ENCODE measurements around the gene CADPS. TPM values are rescaled to one million over a fixed set of nuclear protein-coding genes. Genes with fewer than 3 reads are reported as not detected.
A peak's percentile ranks its signal among the peaks of the same experiment; 100 is the strongest.

CADPS gene
- polyA plus RNA-seq, 3 donors, result 1.2 to 3.8 (median 1.9) TPM

DNA sequence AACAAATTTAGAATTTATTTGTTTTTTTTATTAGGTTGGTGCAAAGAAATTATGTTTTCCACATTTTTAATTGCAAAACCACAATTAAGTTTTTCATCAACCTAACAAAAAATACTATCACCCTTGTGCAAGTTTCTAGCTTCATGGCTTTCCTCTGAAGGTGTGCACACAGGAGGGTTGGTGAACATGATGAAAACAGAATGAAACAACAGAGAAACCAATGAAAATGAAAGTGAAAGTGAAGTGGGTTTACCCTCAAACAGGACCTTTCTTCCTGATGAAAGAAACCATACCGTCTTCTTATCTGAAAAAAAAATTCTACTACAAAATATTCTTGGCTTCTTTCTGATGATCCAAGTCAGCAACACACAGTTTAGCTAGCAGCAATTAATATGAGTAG, 429.9 kb downstream of the CADPS start:
- peak in 2 of 11 donors; percentile 2 to 3 for DNase-seq (ENCODE audit: extremely low read depth in 1 of 11, low read depth in 9 of 11, low spot score in 4 of 11)

DNA sequence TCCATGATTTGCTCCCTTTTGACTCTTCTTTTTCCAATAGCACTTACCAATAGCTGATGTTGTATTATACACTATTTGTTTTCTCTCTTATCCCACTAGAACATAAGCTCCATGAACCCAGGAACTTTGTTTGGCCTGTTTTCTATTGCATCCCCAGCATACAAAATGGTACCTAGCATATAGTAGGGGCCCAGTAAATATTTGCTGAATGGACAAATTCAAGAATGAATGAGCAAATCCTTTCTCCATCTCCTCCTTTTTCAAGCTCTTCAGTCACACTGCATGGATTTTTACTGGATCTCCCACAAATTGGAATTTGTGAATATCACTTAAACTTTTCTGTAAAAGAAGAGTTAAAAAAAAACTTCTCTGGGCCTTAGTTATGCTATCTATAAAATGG, 435.2 kb downstream of the CADPS start:
- DNase-seq (ENCODE audit: extremely low read depth in 1 of 11, low read depth in 9 of 11, low spot score in 4 of 11), result no peak

GRCh38 chr3:62439176-62439813, 435.9 kb downstream of the CADPS start:
- no peak for DNase-seq (ENCODE audit: extremely low read depth in 1 of 11, low read depth in 9 of 11, low spot score in 4 of 11)

DNA sequence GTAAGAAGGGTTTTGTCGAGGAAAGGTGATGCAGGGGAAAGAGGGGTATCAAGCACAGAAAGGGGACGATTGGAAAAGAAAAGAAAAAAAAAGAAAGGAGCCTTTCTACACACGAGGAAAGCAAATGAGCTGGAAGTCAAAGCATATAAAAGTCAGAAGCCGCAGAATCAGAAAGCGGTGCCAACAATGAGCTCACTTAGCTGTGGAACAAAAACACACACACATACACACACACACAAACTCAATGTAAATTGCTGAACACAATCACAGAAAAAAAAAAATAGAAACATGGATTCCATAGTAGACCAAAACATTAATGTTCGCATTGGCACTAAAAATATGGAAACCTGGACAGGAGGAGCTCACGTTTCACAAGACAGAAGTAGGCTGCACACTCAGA, 438.4 kb downstream of the CADPS start:
- no peak for DNase-seq (ENCODE audit: extremely low read depth in 1 of 11, low read depth in 9 of 11, low spot score in 4 of 11)

- no peak for DNase-seq (ENCODE audit: extremely low read depth in 1 of 11, low read depth in 9 of 11, low spot score in 4 of 11)
These were observed 441.8 kb downstream of the CADPS start for GRCh38 chr3:62433396-62433795.

DNA sequence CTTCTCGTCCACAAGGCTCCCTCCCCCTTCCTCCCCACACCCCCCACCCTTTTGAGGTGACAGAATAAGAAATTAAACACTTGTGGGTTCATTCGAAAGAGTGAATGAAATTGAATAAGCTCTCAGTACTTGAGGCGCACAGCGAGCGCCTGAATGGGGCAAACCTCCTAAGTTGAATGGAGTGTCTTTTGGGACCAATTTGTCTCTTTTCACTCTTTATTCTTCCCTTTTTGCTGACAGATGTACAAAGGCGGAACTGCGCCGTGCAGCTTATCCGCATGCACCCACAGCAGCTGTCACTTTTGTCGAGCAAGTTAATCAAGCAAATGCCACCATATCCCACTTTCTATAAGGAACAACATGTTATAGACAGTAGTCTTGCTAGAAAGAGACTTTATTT, 454.0 kb downstream of the CADPS start:
- no peak for DNase-seq (ENCODE audit: extremely low read depth in 1 of 11, low read depth in 9 of 11, low spot score in 4 of 11)

DNA sequence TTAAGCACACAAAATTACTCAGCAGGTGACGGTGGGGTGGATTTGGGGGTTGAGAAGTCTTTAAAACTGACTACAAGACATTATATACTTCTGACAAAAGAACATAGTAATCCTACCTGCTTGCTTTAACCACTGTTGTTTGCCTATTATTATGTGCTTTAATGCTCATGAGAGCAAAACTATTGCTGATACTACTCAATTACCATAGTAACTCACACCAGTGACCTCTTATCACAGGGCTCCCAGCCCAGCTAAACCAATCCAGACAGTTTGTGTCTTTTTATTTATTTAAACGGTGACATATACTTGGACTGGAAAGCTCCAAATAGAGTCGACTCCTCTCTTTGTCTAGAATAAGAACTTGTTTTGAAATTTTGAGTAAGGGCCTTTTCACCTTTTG, 459.1 kb downstream of the CADPS start:
- no peak for DNase-seq (ENCODE audit: extremely low read depth in 1 of 11, low read depth in 9 of 11, low spot score in 4 of 11)

- DNase-seq (ENCODE audit: extremely low read depth in 1 of 11, low read depth in 9 of 11, low spot score in 4 of 11), result no peak
These were observed 459.9 kb downstream of the CADPS start for GRCh38 chr3:62415312-62415801.

GRCh38 chr3:62414786-62415185, 460.4 kb downstream of the CADPS start:
- DNase-seq (ENCODE audit: extremely low read depth in 1 of 11, low read depth in 9 of 11, low spot score in 4 of 11), result no peak

DNA sequence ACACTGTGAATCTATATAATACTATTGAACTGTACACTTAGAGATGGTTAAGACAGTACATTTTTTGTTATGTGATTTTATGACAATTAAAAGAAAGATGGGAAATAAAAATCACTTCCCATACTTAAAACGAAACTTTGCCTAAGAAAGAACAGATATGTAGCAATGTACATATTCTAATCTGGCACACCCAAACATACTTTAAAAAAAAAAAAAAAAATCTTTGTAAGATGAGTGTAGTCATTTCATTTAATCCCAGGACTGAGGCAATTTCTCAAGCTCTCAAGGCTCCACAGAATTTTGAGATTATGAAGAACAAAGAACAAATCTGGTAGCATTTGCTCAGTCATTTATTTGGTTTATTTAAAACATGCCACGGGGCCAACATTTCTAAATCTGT, 461.5 kb downstream of the CADPS start:
- no peak for DNase-seq (ENCODE audit: extremely low read depth in 1 of 11, low read depth in 9 of 11, low spot score in 4 of 11)

DNA sequence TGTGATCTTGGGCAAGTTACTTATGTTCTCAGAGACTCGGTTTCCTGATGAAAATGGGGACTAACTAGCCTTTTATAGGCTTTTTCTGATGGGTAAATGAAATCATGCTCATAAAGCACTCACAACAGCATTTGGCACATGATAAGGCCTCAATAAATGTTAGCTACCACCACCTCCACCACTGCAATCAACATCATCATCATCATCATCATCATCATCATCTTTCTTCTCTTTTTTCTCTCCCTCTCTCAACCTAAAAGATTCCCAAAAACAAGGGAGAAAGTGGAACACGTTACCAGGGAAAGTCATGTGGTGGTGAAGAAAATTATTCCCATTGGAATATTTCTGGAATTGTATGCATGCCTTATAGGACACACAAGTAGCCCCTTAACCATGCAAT, 468.3 kb downstream of the CADPS start:
- no peak for DNase-seq (ENCODE audit: extremely low read depth in 1 of 11, low read depth in 9 of 11, low spot score in 4 of 11)

GRCh38 chr3:62405566-62405965, 469.6 kb downstream of the CADPS start:
- no peak for DNase-seq (ENCODE audit: extremely low read depth in 1 of 11, low read depth in 9 of 11, low spot score in 4 of 11)

- DNase-seq (ENCODE audit: extremely low read depth in 1 of 11, low read depth in 9 of 11, low spot score in 4 of 11), result no peak
These were observed 470.1 kb downstream of the CADPS start for GRCh38 chr3:62405135-62405534.

DNA sequence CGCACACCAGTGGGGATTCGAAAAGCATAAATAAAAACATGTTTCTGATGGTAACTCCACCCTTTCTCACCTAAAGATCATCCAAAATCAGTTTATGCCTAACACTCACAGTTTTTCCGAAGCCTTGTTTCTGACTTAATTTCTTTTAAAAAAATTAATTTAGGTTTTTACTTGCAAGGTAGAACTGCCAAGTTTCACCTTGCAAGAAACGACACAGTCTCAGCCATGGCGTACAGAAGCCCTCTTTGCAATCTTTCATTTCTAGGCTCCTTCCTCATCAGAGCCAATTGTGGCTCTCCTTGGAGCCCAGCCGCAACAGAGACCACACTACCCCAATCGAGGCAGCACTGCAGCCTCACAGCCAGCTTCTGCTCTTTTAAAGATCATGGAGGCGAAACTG, 470.9 kb downstream of the CADPS start:
- DNase-seq (ENCODE audit: extremely low read depth in 1 of 11, low read depth in 9 of 11, low spot score in 4 of 11), result no peak

GRCh38 chr3:62403765-62404164, 471.5 kb downstream of the CADPS start:
- DNase-seq (ENCODE audit: extremely low read depth in 1 of 11, low read depth in 9 of 11, low spot score in 4 of 11), result no peak

DNA sequence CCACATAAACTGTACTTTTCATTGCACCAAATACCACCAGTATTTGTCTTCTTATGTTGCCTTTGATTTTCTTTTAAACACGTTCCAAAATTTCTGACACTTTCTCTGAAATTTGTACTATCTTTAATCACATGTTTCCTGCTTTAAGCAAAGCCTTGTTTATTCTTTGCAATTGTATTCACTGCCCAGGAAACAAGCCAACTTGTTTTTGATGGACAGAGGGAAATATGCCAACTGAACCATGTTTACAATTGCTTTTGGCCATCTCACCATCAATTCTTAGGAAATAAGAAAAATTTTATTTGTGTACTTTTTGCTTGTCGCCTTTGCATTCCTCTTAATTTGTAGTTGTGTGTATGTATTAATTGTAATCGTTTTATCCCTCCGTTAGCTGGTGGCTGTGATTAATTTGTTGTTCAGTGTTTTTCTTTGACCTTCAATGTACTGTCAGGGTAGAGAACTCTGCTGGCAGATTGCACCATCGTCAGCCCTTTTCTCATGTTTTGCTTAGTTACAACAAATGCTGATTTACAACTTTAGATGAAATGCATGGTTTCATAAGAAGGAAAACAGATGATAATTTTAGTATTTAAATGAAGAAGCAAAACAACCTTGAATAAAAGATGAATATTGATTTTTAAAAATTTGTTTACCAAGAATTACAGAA, 482.5 kb downstream of the CADPS start:
- no peak for DNase-seq (ENCODE audit: extremely low read depth in 1 of 11, low read depth in 9 of 11, low spot score in 4 of 11)

DNA sequence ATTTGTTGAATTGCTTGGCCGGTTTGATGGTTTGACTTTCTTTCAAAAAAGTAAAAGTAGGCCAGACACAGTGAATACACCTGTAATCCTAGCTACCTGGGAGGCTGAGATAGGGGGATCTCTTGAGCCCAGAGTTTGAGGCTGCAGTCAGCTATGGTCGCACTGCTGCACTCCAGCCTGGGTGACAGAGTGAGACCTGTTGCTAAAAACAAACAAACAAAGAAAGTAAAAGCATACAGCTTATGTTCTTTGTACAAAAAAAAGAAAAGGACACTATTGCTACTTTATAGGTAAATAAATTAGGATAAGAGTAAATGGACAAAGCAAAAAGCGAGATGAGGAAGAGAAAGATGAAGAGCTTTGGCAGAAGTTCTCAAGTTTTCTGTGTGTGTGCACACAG, 488.0 kb downstream of the CADPS start:
- no peak for DNase-seq (ENCODE audit: extremely low read depth in 1 of 11, low read depth in 9 of 11, low spot score in 4 of 11)

DNA sequence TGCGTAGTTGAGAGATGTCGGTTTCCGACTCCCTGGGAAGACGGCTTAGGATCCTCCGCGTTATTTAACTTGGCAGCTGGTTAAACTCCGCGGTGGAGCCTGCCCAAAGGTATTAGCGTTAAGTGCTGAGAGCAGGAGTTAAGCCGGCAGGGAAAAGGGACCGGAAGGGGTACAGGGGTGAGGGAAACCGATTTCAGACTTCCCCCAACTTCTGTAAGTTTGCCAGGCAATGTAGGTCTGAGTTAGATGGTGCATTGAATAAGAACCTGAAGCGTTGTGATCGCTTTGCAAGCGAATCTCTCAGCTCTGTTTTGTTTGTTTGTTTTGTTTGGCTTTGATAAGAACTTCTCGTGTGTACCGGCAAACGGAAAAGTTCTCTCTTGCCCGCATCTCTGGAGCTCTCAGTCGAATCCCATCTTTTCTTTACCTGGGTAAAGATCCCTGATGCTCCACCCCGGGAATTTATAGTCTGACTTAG, 495.9 kb downstream of the CADPS start:
- DNase-seq (ENCODE audit: extremely low read depth in 1 of 11, low read depth in 9 of 11, low spot score in 4 of 11), result no peak

DNA sequence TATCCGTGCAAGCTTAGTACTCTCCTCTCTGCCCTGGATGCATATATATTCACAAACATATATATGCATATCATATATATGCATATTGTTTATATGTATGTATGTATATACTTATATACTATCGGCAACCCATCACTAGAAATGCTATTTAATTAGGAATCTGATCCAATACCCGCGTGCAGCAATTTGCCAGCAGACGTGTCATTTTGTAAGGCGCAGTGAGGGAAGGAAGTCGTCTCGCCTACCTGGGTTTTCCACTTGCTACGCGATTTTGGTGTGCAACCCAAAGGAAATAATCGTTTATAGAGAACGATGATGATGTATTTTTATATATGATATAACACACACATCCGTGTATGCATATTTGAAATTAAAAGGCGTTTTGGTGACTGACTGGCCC, 496.3 kb downstream of the CADPS start:
- no peak for DNase-seq (ENCODE audit: extremely low read depth in 1 of 11, low read depth in 9 of 11, low spot score in 4 of 11)

GRCh38 chr3:62378311-62378789, 496.9 kb downstream of the CADPS start:
- no peak for DNase-seq (ENCODE audit: extremely low read depth in 1 of 11, low read depth in 9 of 11, low spot score in 4 of 11)

Data from renal cortex interstitium (tissue), 11 donors.